Small intestine (tissue), 7 donors: ENCODE results near the gene TDRKH. TPM values are rescaled to one million over a fixed set of nuclear protein-coding genes. Genes with fewer than 3 reads are reported as not detected.
"Not testable (repeated sequence)": the region's sequence is repeated elsewhere in the genome, so short reads cannot be mapped to it uniquely, and the experiment has no call there.

Experiments used
- DNase-seq, 2 donors: peaks; one replicate each; pipeline versions ENCODE4 v3.0.0 to v3.0.0-alpha.2; 2013
- FAIRE-seq: peaks from 2 replicates; lab custom pipeline; 2012; peaks lifted over from hg19 to GRCh38; lab: Jason Lieb, UNC
- H3K27ac ChIP-seq, 3 donors: one replicate each; pipeline ENCODE4 v1.5.1; 2013; ENCODE audit warnings: low read length in 2 of 3, mild to moderate bottlenecking in 2 of 3, control low read depth in 1 of 3, inconsistent platforms in 1 of 3, low read depth in 1 of 3, moderate library complexity in 1 of 3
- H3K27me3 ChIP-seq, 3 donors: one replicate each; pipeline ENCODE4 v1.6.1; 2013; ENCODE audit warnings: low read length in 3 of 3, inconsistent platforms in 1 of 3; ENCODE audit not compliant: control insufficient read depth in 3 of 3, insufficient read depth in 3 of 3
- H3K36me3 ChIP-seq, 3 donors: one replicate each; pipeline ENCODE4 v1.6.1; 2013; ENCODE audit warnings: low read length in 3 of 3, inconsistent platforms in 1 of 3, low read depth in 1 of 3, mild to moderate bottlenecking in 1 of 3, moderate library complexity in 1 of 3; ENCODE audit not compliant: control insufficient read depth in 3 of 3, insufficient read depth in 2 of 3
- H3K4me1 ChIP-seq, 3 donors: one replicate each; pipeline ENCODE4 v1.6.1; 2013; ENCODE audit warnings: low read length in 2 of 3, inconsistent platforms in 1 of 3, low read depth in 1 of 3, mild to moderate bottlenecking in 1 of 3, moderate library complexity in 1 of 3; ENCODE audit not compliant: control insufficient read depth in 3 of 3, insufficient read depth in 2 of 3
- H3K4me3 ChIP-seq, 3 donors: one replicate each; pipeline ENCODE4 v1.5.1; 2013; ENCODE audit warnings: low read length in 3 of 3, control low read depth in 1 of 3, inconsistent platforms in 1 of 3, low read depth in 1 of 3, mild to moderate bottlenecking in 1 of 3, moderate library complexity in 1 of 3
- H3K9me3 ChIP-seq, 2 donors: one replicate each; pipeline ENCODE4 v1.6.1; 2013; ENCODE audit warnings: low read depth in 1 of 2, low read length in 1 of 2; ENCODE audit not compliant: control insufficient read depth in 2 of 2, insufficient read depth in 1 of 2
- WGBS, 3 donors: extraction: QIAGEN DNeasy Blood & Tissue Kit; methylation state at CpG; one replicate each; pipeline ENCODE4 v1.1.7; 2013; 5-methylcytosine and 5-hydroxymethylcytosine counted together
- polyA plus RNA-seq, 4 donors: library from polyadenylated mRNA; stranded (reverse) in 3 of 4; unstranded in 1 of 4; fragments of 200-250 nt in 3 of 4; fragments of 120-200 nt in 1 of 4; gene quantifications; one replicate each; pipeline versions ENCODE4 v1.2.1 to v1.2.3, GENCODE V29; 2013
- donor health status: healthy with polysubstance abuse.
- donor health status: control.
- donor health status: control.
- donor health status: Bipolar disorder and iron deficiency.
- donor health status: healthy.

Gene TDRKH
- polyA plus RNA-seq, 4 donors: 0.22 to 4.2 (median 2.4) TPM

GRCh38 chr1:151760597-151761385 is 29.5 kb downstream of the TDRKH start:
- Histone ChIP-seq H3K27me3 (no peaks in the 10 kb centered on the region), H3K27ac (no peak overlapping the region), H3K4me1 (peaks cover 3 to 10% (median 3%) of the 10 kb centered on the region in 3 donors), H3K4me3 (no peak overlapping the region), H3K9me3 (no peaks in the 10 kb centered on the region), H3K36me3 (peaks cover 0 to 21% (median 8%) of the 10 kb centered on the region in 3 donors)
- no peak for FAIRE-seq
- WGBS, 3 donors: 68 to 96% (median 93%) methylated on average over 7 of the region's 7 CpGs
- no peak for DNase-seq

GRCh38 chr1:151759241-151759640 is 31.1 kb downstream of the TDRKH start:
- Histone ChIP-seq H3K9me3 (no peaks in the 10 kb centered on the region), H3K36me3 (peaks cover 0 to 21% (median 8%) of the 10 kb centered on the region in 3 donors), H3K27me3 (no peaks in the 10 kb centered on the region), H3K27ac (no peak overlapping the region), H3K4me1 (peaks cover 2 to 8% (median 3%) of the 10 kb centered on the region in 3 donors), H3K4me3 (no peak overlapping the region)
- DNase-seq (no peak), FAIRE-seq (no peak)

DNA sequence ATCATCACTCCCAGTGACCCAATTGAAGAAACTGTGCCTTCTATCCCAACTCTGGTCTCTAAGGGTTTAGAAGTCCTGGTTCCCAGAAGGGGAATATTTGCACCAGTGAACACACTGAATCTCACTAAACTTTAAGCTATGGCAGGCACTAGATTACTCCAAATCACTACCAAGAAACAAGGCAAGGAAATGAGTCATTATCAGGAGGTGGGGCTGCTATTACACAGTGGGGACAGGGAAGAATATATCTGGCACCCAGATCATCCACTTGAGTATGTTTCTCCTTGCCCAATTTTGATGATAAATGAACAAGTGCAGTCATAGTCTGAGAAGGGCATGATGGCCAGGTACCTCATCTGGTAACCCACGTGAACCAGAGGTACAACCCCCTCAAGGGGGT is 34.0 kb downstream of the TDRKH start:
- peaks cover 0 to 15% (median 8%) of the 10 kb centered on the region in 3 donors for H3K36me3 ChIP-seq
- no peak overlapping the region for H3K4me3 ChIP-seq
- no peaks in the 10 kb centered on the region for H3K4me1 ChIP-seq
- H3K27me3 ChIP-seq: no peaks in the 10 kb centered on the region
- no peak overlapping the region for H3K27ac ChIP-seq
- WGBS, 3 donors: 55 to 75% (median 73%) methylated on average over 1 of the region's 1 CpG
- no peaks in the 10 kb centered on the region for H3K9me3 ChIP-seq
- DNase-seq (no peak), FAIRE-seq (no peak)

DNA sequence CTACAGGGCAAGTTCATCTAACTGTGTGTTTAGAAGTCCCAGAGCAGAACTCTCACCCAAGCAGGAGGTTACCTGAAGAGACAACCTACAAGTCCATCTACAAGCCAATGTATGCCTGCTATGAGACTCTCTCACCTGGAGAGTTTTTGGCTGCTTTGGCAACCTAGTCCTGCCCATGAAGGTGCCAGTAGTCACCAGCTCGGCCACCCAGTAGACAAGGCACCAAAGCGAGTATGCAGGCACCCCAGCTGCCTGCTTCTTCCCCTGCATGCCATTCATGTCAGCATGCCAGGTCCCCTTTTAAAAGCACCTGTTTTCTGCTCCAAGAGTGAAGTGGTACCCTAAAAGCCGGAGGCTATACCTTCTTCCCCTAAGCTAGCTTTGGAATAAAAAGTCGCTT is 48.8 kb downstream of the TDRKH start:
- Histone ChIP-seq H3K36me3 (peaks cover 0 to 2% (median 0%) of the 10 kb centered on the region in 3 donors), H3K27ac (no peak overlapping the region)
- FAIRE-seq: no peak

DNA sequence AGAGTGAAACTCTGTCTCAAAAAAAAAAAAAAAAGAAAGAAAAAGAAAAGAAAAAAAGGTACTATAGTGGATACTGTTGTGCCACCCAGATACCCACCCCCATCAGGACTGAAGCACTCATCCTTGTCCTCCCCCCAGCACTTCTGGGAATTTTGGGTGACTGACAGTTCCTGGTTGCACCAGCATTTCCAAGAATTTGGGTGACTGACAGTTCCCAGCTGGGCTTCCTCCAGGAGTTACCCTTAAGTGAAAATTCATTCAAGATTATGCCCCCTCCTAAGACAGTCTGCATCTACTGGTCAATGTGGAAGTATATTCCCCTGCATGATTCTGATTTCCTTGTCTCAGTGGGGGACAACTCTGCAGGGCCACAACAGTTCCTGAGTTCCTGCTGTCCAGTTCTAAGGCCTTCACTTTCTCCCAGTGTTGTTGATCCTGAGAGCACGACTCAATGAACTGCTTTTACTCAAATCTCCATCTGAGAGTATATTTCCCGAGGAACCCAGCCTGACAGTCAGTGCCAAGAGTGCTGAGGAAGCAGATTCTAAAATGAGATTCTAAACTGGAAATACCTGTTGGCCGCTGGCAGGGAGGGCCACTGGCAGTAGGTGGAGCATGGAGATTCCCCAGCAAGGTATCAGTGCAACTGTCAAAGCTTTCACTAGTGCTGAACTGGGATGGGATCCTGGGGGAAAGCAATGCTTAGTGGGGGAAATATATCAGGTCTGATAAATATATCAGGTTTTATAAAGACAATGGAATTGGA is 50.5 kb downstream of the TDRKH start:
- DNase-seq (peak; percentile 37 to 51), FAIRE-seq (no peak)
- no peak overlapping the region for H3K4me3 ChIP-seq
- WGBS, 3 donors: 13 to 49% (median 23%) methylated on average over 3 of the region's 3 CpGs
- peaks cover 0 to 17% of the 10 kb centered on the region in 2 donors for H3K9me3 ChIP-seq
- H3K36me3 ChIP-seq: peaks cover 0 to 2% (median 0%) of the 10 kb centered on the region in 3 donors
- peaks cover 0 to 6% (median 0%) of the 10 kb centered on the region in 3 donors for H3K27me3 ChIP-seq
- H3K4me1 ChIP-seq: peaks cover 0 to 2% (median 2%) of the 10 kb centered on the region in 3 donors
- H3K27ac ChIP-seq: no peak overlapping the region

More for the DNA sequence above, 48.8 kb downstream of the TDRKH start:
- Histone ChIP-seq H3K9me3 (peaks cover 0 to 17% of the 10 kb centered on the region in 2 donors), H3K4me1 (peaks cover 0 to 2% (median 0%) of the 10 kb centered on the region in 3 donors), H3K27me3 (peaks cover 0 to 6% (median 0%) of the 10 kb centered on the region in 3 donors), H3K4me3 (no peak overlapping the region)
- 83 to 93% (median 89%) methylated on average over 4 of the region's 4 CpGs for WGBS, 3 donors
- DNase-seq: no peak

DNA sequence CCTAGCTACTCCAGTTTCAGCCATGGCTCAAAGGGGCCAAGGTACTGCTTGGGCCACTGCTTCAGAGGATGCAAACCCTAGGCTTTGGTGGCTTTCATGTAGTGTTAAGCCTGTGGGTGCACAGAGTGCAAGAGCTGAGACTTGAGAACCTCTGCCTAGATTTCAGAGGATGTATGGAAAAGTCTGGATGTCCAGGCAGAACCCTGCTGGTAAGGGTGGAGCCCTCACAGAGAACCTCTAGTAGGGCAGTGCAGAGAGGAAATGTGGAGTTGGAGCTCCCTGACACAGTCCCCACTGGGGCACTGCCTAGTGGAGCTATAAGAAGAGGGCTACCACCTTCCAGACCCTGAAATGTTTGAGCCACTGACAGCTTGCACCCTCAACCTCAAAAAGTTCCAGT is 52.8 kb downstream of the TDRKH start:
- no peak for FAIRE-seq

DNA sequence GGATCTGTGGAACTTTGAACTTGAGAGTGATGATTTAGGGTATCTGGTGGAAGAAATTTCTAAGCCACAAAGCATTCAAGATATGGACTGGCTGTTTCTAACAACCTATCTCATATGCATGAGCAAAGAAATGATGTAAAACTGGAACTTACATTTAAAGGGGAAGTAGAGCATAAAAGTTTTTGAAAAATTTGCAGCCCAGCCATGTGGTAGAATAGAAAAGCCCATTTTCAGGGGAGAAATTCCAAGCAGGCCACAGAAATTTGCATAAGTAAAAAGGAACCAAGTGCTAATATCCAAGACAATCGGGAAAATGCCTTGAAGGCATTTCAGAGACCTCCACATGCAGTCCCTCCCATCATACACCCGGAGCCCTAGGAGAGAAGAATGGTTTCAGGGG is 53.3 kb downstream of the TDRKH start:
- Histone ChIP-seq H3K27me3 (no peaks in the 10 kb centered on the region), H3K27ac (no peak overlapping the region), H3K4me1 (peaks cover 0 to 4% (median 2%) of the 10 kb centered on the region in 3 donors), H3K9me3 (peaks cover 0 to 17% of the 10 kb centered on the region in 2 donors), H3K4me3 (no peak overlapping the region), H3K36me3 (peaks cover 0 to 4% (median 0%) of the 10 kb centered on the region in 3 donors)
- DNase-seq (no peak), FAIRE-seq (no peak)
- WGBS, 3 donors: 69 to 85% (median 79%) methylated on average over 2 of the region's 2 CpGs

More for the DNA sequence above, 52.8 kb downstream of the TDRKH start:
- no peak for DNase-seq
- H3K9me3 ChIP-seq: peaks cover 0 to 17% of the 10 kb centered on the region in 2 donors
- H3K36me3 ChIP-seq: peaks cover 0 to 4% (median 0%) of the 10 kb centered on the region in 3 donors
- H3K4me3 ChIP-seq: no peak overlapping the region
- H3K4me1 ChIP-seq: peaks cover 0 to 4% (median 2%) of the 10 kb centered on the region in 3 donors
- no peaks in the 10 kb centered on the region for H3K27me3 ChIP-seq
- no peak overlapping the region for H3K27ac ChIP-seq

GRCh38 chr1:151733995-151734394 is 56.3 kb downstream of the TDRKH start:
- FAIRE-seq, DNase-seq, H3K4me3 ChIP-seq, H3K36me3 ChIP-seq, H3K27me3 ChIP-seq, H3K27ac ChIP-seq: not testable (repeated sequence)
- H3K4me1 ChIP-seq: peaks cover 0 to 14% (median 2%) of the 10 kb centered on the region in 3 donors
- peaks cover 0 to 23% of the 10 kb centered on the region in 2 donors for H3K9me3 ChIP-seq
- WGBS, 3 donors: 90 to 94% (median 92%) methylated on average over 9 of the region's 9 CpGs
